PC-3 (cell line): ENCODE data around the gene C10orf120. TPM values are rescaled to one million over a fixed set of nuclear protein-coding genes. Genes with fewer than 3 reads are reported as not detected.

ENCODE experiments used
- ATAC-seq: fragments of 200-7000 bp; cut with Tn5 transposase; 2 replicates; pipeline ENCODE4 v1.9.1; 2020; ENCODE audit warnings: mild to moderate bottlenecking, moderate library complexity
- BruUV-seq: library from RNA; stranded (reverse); fragments of 400-500 nt; replicated peaks from 2 replicates; lab custom pipeline; 2021; lab: Mats Ljungman, UMichigan
- CTCF ChIA-PET: fragments of 300-600 bp; sonication (Branson Sonifier 250); formaldehyde crosslinking; loops from one replicate; lab custom pipeline; 2022; ENCODE audit warnings: antibody characterized with exemption; lab: Charles Lee
- POLR2A ChIA-PET: fragments of 300-600 bp; sonication (Branson Sonifier 250); formaldehyde crosslinking; loops from one replicate; lab custom pipeline; 2022; ENCODE audit warnings: antibody characterized with exemption; ENCODE audit not compliant: unreplicated experiment; lab: Charles Lee
- DNase-seq: peaks from one replicate; pipeline ENCODE4 v3.0.0-alpha.2; 2015
- H2AFZ ChIP-seq: fragments of 300-600 bp; sonication (generic); 2 replicates; pipeline ENCODE4 v1.6.0; 2016; ENCODE audit warnings: antibody characterized with exemption, low read length
- H3F3A ChIP-seq: fragments of 300-600 bp; sonication (generic); one replicate; pipeline ENCODE4 v1.6.0; 2017; ENCODE audit warnings: antibody characterized with exemption, low read length, control low read depth, mild to moderate bottlenecking; ENCODE audit not compliant: unreplicated experiment
- H3K27ac ChIP-seq: fragments of 300-600 bp; sonication (generic); 2 replicates; pipeline ENCODE4 v1.5.1; 2016; ENCODE audit warnings: mild to moderate bottlenecking, low read length
- H3K27me3 ChIP-seq: fragments of 300-600 bp; sonication (generic); 2 replicates; pipeline ENCODE4 v1.6.1; 2016; ENCODE audit warnings: low read length, mixed read lengths
- H3K36me3 ChIP-seq: fragments of 300-600 bp; sonication (generic); 2 replicates; pipeline ENCODE4 v1.6.1; 2016; ENCODE audit warnings: low read depth, mixed run types, low read length, mixed read lengths
- H3K4me1 ChIP-seq: fragments of 300-600 bp; sonication (generic); 2 replicates; pipeline ENCODE4 v1.5.1; 2016; ENCODE audit warnings: low read length; ENCODE audit not compliant: insufficient read depth
- H3K4me2 ChIP-seq: fragments of 300-600 bp; sonication (generic); 2 replicates; pipeline ENCODE4 v1.6.0; 2016; ENCODE audit warnings: low read length
- H3K4me3 ChIP-seq: fragments of 300-600 bp; sonication (generic); 2 replicates; pipeline ENCODE4 v1.5.1; 2016; ENCODE audit warnings: mild to moderate bottlenecking, low read length, mixed read lengths
- H3K79me2 ChIP-seq: fragments of 300-600 bp; sonication (generic); 2 replicates; pipeline ENCODE4 v1.6.1; 2017; ENCODE audit warnings: low read length, mixed read lengths
- H3K9ac ChIP-seq: fragments of 300-600 bp; sonication (generic); 2 replicates; pipeline ENCODE4 v1.6.0; 2016; ENCODE audit warnings: mild to moderate bottlenecking, low read length
- H3K9me2 ChIP-seq: fragments of 300-600 bp; sonication (generic); replicated peaks from 2 replicates; pipeline ENCODE4 v1.6.1; 2016; ENCODE audit warnings: mixed run types, low read length, mixed read lengths
- H3K9me3 ChIP-seq: fragments of 300-600 bp; sonication (generic); 2 replicates; pipeline ENCODE4 v1.6.1; 2016; ENCODE audit warnings: low read length, mixed read lengths
- H4K20me1 ChIP-seq: fragments of 300-600 bp; sonication (generic); 2 replicates; pipeline ENCODE4 v1.6.1; 2016; ENCODE audit warnings: low read length, mixed read lengths
- EZH2 ChIP-seq: fragments of 300-600 bp; sonication (generic); IDR thresholded peaks from one replicate; pipeline ENCODE4 v1.6.1; 2017; ENCODE audit warnings: antibody characterized with exemption, mild to moderate bottlenecking, low read length; ENCODE audit not compliant: unreplicated experiment
- EZH2phosphoT487 ChIP-seq: fragments of 300-600 bp; sonication (generic); IDR thresholded peaks from 2 replicates; pipeline ENCODE4 v1.6.1; 2018; ENCODE audit warnings: mild to moderate bottlenecking, antibody characterized with exemption, low read length, borderline replicate concordance
- intact Hi-C: fragments of 100-400 bp; cut with micrococcal nuclease; formaldehyde crosslinking; loops from 2 replicates; pipeline ENCODE4 v1.9.0; 2023
- total RNA-seq: library from RNA; depleted of rRNA; stranded (reverse); fragments of >200 nt; gene quantifications from 2 replicates; pipeline ENCODE4 v1.2.3, GENCODE V29; 2014
- TF ChIP-seq, protein P1 (sequence below): fragments of 300-600 bp; sonication (generic); conservative IDR thresholded peaks from 2 replicates; pipeline ENCODE4 v1.5.1; 2017; ENCODE audit warnings: antibody characterized with exemption, low read depth, mild to moderate bottlenecking, low read length

C10orf120 gene
- total RNA-seq, 1 experiment from 2014 or later: not detected

DNA sequence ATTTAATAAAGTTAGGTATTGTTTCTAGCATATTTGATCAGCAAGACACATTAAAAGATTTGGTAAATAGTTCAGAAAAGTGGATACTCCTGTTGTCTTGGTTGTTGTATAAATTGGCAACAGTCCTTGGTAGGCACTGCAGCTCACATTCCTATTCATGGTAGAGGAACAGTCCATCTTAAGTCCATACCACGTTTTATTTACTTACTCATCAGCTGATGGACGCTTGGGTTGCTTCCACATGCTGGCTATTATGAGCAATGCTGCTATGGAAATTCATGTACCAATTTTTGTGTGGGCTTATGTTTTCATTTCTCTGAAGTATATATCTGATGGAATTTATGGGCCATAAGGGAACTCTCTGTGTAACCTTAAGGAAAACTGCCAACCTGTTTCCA is 43.3 kb downstream of the C10orf120 start:
- Histone ChIP-seq H3K9ac (no peak overlapping the region), H3K27me3 (peaks cover 56% of the 10 kb centered on the region), H3K27ac (no peak overlapping the region), H3F3A (no peaks in the 10 kb centered on the region), H3K4me3 (no peak overlapping the region), H2AFZ (no peak overlapping the region), H3K36me3 (no peaks in the 10 kb centered on the region), H3K9me3 (no peaks in the 10 kb centered on the region), H3K4me1 (no peaks in the 10 kb centered on the region), H4K20me1 (no peaks in the 10 kb centered on the region), H3K4me2 (no peak overlapping the region), H3K79me2 (no peaks in the 10 kb centered on the region), H3K9me2 (no peaks in the 10 kb centered on the region)
- TF ChIP-seq EZH2 (no peak), EZH2phosphoT487 (no peak)
- TF ChIP-seq, protein P1, sequence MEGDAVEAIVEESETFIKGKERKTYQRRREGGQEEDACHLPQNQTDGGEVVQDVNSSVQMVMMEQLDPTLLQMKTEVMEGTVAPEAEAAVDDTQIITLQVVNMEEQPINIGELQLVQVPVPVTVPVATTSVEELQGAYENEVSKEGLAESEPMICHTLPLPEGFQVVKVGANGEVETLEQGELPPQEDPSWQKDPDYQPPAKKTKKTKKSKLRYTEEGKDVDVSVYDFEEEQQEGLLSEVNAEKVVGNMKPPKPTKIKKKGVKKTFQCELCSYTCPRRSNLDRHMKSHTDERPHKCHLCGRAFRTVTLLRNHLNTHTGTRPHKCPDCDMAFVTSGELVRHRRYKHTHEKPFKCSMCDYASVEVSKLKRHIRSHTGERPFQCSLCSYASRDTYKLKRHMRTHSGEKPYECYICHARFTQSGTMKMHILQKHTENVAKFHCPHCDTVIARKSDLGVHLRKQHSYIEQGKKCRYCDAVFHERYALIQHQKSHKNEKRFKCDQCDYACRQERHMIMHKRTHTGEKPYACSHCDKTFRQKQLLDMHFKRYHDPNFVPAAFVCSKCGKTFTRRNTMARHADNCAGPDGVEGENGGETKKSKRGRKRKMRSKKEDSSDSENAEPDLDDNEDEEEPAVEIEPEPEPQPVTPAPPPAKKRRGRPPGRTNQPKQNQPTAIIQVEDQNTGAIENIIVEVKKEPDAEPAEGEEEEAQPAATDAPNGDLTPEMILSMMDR: no peak
- no peak for DNase-seq
- no TSS peak for BruUV-seq
- POLR2A ChIA-PET: no interaction called here
- CTCF ChIA-PET: no interaction called here
- intact Hi-C loops: no loop called here
- ATAC-seq: no peak

DNA sequence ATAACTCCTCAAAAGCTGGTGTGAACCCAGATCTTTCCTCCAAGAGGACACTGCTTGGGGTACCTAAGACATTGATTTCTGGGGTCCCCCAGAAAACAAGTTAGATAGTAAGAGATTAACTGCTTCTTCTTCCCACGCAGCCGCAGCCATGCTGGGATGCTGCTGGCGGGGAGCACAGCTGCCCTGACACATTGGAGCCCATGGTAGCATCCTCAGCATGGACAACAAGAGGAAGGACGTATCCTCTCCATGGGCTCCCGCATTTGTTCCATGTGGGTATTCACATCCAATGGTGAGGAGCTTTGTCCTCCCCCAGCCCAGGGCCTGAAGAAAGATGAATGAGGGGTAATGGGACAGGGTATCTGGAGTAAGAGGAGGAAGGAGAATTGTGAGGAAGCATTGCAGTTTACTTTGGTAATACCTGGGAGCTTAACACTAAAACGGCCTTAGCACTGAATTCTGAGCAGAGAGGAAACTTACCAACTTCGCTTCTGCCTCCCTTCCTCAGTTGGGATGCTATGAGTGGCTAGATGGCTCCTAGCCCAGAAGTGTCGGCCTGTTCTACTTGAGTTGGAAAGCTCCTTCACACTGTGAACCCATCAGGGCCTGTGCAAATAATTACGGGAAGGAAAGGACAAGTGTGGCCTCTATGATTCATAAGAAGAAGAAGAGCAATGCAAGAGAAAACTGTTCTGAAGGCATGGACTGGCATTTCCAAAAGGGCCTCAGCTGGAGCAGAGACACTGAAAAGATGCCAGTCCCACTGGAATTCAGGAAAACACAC is 43.9 kb downstream of the C10orf120 start:
- no peak overlapping the region for H3K9ac ChIP-seq
- no peaks in the 10 kb centered on the region for H3K79me2 ChIP-seq
- ATAC-seq (no peak), DNase-seq (no peak)
- H3K4me1 ChIP-seq: no peaks in the 10 kb centered on the region
- CTCF ChIA-PET: no interaction called here
- H3K9me3 ChIP-seq: no peaks in the 10 kb centered on the region
- H2AFZ ChIP-seq: no peak overlapping the region
- H3K36me3 ChIP-seq: no peaks in the 10 kb centered on the region
- H3K4me2 ChIP-seq: no peak overlapping the region
- TF ChIP-seq, protein P1: no peak
- TF ChIP-seq EZH2phosphoT487 (no peak), EZH2 (no peak)
- intact Hi-C loops: no loop called here
- H3F3A ChIP-seq: no peaks in the 10 kb centered on the region
- peaks cover 58% of the 10 kb centered on the region for H3K27me3 ChIP-seq
- no peak overlapping the region for H3K27ac ChIP-seq
- no TSS peak for BruUV-seq
- no peaks in the 10 kb centered on the region for H4K20me1 ChIP-seq
- no peaks in the 10 kb centered on the region for H3K9me2 ChIP-seq
- POLR2A ChIA-PET: no interaction called here
- H3K4me3 ChIP-seq: no peak overlapping the region

DNA sequence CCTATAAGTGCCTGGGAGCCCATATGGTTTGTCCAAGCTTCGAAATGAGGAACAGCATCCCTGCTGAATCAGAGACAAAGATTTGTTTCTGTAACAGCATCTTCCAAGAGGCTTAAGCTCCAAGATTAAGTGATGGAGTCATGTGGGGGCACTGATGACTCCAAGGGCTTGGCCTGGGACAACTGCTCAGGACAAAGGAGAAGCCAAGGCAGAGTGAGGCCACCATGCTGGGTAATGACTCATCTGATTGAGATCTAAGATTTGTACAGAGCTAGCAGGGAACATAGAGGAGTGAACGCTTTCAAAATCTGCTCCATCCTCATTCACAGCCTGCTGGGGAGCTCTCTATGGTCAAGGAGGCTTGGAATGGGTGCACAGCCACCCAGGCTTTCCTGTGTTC is 49.3 kb downstream of the C10orf120 start:
- no TSS peak for BruUV-seq
- Histone ChIP-seq H3K36me3 (no peaks in the 10 kb centered on the region), H3K79me2 (no peaks in the 10 kb centered on the region), H3K9me2 (no peaks in the 10 kb centered on the region), H3K4me1 (no peaks in the 10 kb centered on the region), H3K4me3 (no peak overlapping the region), H3K4me2 (no peak overlapping the region), H3K27me3 (peaks cover 22% of the 10 kb centered on the region), H3K9ac (no peak overlapping the region), H3K9me3 (no peaks in the 10 kb centered on the region), H4K20me1 (no peaks in the 10 kb centered on the region), H3F3A (no peaks in the 10 kb centered on the region), H2AFZ (no peak overlapping the region), H3K27ac (no peak overlapping the region)
- ATAC-seq (no peak), DNase-seq (no peak)
- ChIA-PET POLR2A (no interaction called here), CTCF (no interaction called here)
- TF ChIP-seq EZH2 (no peak), EZH2phosphoT487 (no peak)
- TF ChIP-seq, protein P1: no peak
- intact Hi-C loops: no loop called here
